LNCaP clone FGC (cell line): ENCODE measurements around the gene MORC1.
"Not testable (repeated sequence)": the region's sequence is repeated elsewhere in the genome, so short reads cannot be mapped to it uniquely, and the experiment has no call there.

Experiments used
- DNase-seq: peaks from one replicate; pipeline ENCODE4 v3.0.0-alpha.2; 2011; ENCODE audit warnings: low read depth
- H3K4me3 ChIP-seq: 2 replicates; pipeline ENCODE4 v1.5.1; 2011; ENCODE audit warnings: mild to moderate bottlenecking, low read depth, low read length, control low read depth
- TF ChIP-seq, protein P1 (sequence below): IDR thresholded peaks from 2 replicates; pipeline ENCODE4 v1.5.1; 2012; ENCODE audit warnings: mild to moderate bottlenecking; ENCODE audit not compliant: control insufficient read depth, insufficient read depth; ENCODE audit errors: extremely low read depth

MORC1 gene

DNA sequence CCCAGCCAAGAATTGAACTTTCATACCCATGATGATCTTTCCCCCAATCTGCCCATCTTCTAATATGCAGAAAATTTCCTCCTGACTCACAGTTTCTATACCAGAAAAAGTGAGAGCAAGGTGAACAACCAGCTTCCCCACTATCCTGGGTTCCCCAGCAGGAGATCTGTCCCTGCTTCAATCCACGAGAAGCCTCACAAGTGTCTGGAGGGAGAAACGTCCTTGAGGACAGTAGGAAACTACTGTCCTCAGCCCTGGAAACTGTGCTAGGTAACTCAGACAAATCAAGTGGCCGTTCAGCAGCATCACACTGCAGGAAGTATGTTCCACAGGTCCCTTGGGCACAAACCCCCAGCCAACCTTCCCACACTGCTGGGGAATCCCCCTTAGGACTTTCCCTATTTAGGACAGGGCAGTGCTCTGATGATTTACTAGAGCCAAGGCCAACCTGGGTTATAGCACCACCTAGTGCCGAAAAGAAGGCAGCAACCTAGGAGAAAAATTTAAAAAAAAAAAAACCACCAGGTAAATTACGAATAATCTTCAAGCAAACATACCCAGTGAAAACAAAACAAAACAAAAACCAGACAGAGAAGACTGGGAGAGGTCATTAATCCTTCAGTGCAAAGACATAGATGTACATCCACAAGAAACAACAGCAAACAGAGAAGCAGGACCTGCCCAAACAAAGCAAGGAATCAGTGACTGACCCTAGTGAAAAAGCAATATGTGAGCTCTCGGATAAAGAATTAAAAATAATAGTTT, 36.0 kb downstream of the MORC1 start:
- no peak for DNase-seq
- TF ChIP-seq, protein P1, sequence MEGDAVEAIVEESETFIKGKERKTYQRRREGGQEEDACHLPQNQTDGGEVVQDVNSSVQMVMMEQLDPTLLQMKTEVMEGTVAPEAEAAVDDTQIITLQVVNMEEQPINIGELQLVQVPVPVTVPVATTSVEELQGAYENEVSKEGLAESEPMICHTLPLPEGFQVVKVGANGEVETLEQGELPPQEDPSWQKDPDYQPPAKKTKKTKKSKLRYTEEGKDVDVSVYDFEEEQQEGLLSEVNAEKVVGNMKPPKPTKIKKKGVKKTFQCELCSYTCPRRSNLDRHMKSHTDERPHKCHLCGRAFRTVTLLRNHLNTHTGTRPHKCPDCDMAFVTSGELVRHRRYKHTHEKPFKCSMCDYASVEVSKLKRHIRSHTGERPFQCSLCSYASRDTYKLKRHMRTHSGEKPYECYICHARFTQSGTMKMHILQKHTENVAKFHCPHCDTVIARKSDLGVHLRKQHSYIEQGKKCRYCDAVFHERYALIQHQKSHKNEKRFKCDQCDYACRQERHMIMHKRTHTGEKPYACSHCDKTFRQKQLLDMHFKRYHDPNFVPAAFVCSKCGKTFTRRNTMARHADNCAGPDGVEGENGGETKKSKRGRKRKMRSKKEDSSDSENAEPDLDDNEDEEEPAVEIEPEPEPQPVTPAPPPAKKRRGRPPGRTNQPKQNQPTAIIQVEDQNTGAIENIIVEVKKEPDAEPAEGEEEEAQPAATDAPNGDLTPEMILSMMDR: peak; percentile 89
- no peak overlapping the region for H3K4me3 ChIP-seq

DNA sequence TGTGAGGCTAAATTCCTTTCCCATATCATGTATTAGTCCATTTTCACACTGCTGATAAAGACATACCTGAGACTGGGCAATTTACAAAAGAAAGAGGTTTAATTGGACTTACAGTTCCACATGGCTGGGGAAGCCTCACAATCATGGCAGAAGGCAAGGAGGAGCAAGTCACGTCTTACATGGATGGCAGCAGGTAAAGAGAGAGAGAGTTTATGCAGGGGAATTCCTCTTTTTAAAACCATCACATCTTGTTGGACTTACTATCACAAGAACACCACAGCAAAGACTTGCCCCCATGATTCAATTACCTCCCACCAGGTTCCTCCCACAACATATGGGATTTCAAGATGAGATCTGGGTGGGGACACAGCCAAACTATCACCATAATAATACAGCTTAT, 37.8 kb downstream of the MORC1 start:
- DNase-seq, H3K4me3 ChIP-seq: not testable (repeated sequence)

DNA sequence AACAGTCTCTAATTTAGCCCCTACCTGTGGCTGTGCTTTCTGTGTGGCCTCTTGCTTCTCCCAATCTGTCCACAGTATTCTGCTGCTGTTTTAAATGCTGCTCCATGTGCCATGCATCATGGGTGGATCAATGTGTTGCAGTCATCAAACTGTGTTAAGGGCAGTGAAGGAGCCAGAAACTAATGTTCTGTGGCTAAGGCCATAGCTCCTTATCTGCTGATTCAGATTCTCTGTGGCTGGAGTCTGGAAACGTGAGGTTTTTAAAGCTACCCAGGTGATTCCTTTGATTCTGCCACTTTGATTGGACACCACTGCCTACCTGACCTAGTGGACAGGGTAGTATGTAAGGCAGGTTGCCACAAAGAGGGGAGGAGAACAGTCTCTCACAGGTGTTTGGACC, 44.8 kb downstream of the MORC1 start:
- TF ChIP-seq, protein P1: no peak
- no peak for DNase-seq
- H3K4me3 ChIP-seq: no peak overlapping the region

DNA sequence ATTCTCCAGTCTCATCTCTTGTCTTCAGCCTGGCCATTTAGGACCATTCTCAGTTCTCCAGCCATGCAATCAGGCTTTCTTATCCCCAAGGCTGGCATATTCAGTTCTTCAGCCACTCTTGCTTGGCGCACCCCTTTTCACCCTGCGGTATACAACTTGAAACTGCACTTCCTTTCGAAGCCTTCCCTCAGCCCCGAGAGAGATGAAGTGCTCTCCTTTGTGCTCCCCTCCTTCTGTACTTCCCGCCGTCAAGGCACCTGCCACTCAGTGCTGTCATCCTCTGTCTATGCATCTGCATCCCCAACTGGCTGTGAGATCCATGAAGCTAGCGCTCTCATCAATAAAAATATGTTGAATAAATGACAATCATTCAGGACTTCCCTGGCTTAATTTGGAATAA, 45.7 kb downstream of the MORC1 start:
- H3K4me3 ChIP-seq: no peak overlapping the region
- no peak for DNase-seq
- TF ChIP-seq, protein P1: no peak

DNA sequence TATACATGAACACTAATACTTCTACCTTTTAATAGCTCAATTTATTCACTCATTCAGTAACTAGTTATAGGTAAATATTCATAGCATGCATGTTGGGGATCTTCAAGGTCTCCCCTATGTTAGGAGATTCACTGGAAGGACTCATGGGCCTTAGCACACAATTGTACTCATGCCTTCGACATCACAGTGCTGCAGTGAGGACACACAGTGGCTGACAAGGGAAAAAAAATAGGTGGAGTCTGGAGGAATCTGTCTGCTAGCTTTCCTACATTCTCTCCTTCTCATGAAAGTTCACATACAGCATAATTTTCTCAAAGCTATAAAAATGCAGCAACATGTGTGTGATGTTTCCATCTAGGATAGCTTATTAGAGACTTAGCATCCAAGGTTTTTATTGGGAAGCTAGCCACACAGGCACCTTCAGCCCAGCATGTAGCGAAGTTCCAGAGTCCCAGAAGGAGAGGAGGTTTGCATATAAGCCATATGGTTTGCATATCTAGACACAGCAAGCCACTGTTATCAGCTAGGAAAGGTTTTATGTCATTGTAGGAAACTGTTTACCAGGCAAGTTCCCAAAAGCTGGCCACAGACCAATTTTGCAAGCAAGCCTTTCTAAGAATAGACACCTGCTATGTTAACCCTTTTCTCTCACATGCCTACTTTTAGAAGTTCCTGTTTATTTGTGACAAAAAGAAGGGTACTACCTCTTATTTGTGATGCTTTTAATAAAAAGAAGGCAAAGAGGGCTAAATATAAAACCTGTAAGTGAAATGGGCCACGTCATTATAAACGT, 46.4 kb downstream of the MORC1 start:
- no peak for DNase-seq
- H3K4me3 ChIP-seq: no peak overlapping the region
- TF ChIP-seq, protein P1: peak; percentile 35

DNA sequence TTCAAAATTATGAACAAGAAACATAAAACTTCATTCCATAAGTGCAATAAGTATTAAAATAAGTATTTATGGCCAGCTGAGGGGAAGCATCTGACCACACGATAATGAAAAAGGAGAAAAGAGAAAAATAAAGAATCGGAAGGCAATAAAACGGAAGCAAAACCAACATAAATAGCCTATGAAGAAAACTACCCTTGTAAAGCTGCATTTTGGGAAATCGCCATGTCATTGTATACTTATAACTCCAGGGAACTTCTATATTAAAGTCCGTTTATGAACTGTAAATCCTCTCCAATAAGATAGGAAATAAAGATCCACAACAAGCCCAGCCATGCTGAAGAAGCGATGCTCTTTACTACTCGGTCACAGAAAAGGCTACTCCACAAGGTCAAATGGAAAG, 47.7 kb downstream of the MORC1 start:
- peak; percentile 63 for DNase-seq
- no peak overlapping the region for H3K4me3 ChIP-seq

DNA sequence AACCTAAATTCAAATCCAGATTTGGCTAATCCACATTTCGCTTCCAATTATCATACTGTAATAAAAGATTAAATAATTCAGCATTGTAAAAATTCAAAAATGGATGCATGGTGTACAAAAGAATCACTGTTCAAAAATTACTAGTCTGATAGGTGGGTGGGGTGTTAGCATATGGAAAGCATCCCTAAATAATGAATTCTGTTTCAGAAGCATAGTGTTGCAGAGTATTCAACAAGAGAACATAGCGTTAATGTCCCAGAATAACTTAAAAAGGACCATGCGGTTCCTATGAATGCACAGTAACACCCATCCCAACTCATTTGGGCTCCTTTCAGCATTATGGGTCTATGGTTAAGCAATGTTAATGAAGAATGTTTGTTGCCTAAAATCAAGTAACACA, 51.1 kb downstream of the MORC1 start:
- H3K4me3 ChIP-seq: no peak overlapping the region
- TF ChIP-seq, protein P1: no peak
- DNase-seq: no peak

More for the DNA sequence above, 47.7 kb downstream of the MORC1 start:
- TF ChIP-seq, protein P1: no peak
